ENCODE measurements around the gene SUPT3H. TPM values are rescaled to one million over a fixed set of nuclear protein-coding genes. Genes with fewer than 3 reads are reported as not detected.

Gene SUPT3H
- total and polyA plus RNA-seq, 2 of the 13 experiments (the other 11 are each of a cell fraction or from before 2014, with no cell fraction given), result 11.9 to 36.1 TPM

DNA sequence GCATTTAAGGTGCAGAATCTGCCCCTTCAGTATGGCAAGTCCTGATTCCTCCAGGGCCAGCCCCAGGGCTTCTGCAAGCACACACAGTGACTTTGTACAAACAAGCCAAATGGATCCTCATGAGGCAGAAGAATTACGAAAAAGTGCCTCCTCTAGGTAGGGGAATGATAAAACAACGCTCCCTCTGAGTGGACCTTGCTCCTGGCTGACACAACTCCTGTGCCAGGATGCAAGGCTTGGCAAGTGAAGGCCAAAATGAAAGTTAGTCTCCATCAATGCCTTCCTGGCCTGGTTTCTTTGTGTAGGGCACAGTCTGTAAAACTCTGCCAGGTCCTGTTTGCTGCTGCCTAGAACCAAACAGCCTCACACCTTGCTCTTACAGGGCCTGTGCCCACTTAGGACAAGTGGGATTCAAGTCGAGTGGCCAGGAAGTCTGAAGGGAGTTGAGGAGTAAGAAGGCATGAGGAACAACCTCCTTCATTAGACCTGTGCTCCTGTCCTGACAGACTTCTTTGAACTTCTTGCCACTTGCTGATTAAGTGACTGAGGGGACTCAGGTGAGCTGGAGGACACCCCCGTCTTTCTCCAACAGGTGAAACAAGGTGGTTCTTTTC, 573.1 kb downstream of the SUPT3H start (continued):
- TF ChIP-seq, protein P1, sequence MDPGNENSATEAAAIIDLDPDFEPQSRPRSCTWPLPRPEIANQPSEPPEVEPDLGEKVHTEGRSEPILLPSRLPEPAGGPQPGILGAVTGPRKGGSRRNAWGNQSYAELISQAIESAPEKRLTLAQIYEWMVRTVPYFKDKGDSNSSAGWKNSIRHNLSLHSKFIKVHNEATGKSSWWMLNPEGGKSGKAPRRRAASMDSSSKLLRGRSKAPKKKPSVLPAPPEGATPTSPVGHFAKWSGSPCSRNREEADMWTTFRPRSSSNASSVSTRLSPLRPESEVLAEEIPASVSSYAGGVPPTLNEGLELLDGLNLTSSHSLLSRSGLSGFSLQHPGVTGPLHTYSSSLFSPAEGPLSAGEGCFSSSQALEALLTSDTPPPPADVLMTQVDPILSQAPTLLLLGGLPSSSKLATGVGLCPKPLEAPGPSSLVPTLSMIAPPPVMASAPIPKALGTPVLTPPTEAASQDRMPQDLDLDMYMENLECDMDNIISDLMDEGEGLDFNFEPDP (CRISPR knock-in tag; conservative IDR thresholded peaks at IDR 0.05), result no peak
- TF ChIP-seq, protein P2, sequence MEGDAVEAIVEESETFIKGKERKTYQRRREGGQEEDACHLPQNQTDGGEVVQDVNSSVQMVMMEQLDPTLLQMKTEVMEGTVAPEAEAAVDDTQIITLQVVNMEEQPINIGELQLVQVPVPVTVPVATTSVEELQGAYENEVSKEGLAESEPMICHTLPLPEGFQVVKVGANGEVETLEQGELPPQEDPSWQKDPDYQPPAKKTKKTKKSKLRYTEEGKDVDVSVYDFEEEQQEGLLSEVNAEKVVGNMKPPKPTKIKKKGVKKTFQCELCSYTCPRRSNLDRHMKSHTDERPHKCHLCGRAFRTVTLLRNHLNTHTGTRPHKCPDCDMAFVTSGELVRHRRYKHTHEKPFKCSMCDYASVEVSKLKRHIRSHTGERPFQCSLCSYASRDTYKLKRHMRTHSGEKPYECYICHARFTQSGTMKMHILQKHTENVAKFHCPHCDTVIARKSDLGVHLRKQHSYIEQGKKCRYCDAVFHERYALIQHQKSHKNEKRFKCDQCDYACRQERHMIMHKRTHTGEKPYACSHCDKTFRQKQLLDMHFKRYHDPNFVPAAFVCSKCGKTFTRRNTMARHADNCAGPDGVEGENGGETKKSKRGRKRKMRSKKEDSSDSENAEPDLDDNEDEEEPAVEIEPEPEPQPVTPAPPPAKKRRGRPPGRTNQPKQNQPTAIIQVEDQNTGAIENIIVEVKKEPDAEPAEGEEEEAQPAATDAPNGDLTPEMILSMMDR (CRISPR knock-in tag; IDR thresholded peaks at IDR 0.05), result peak; percentile 31; the same call in 1 of the 2 replicates
- TF ChIP-seq RBM39 (IDR thresholded peaks at IDR 0.05; ENCODE audit: low read depth, low read length, poor library complexity, severe bottlenecking) (no peak), SIX1 (CRISPR knock-in tag; IDR thresholded peaks at IDR 0.05; ENCODE audit: borderline replicate concordance) (no peak), ZNF703 (CRISPR knock-in tag; IDR thresholded peaks at IDR 0.05; ENCODE audit: borderline replicate concordance) (no peak), IRF2 (CRISPR knock-in tag; IDR thresholded peaks at IDR 0.05) (no peak), ZBTB38 (CRISPR knock-in tag; IDR thresholded peaks at IDR 0.05) (no peak), JARID2 (CRISPR knock-in tag; IDR thresholded peaks at IDR 0.05; ENCODE audit: insufficient replicate concordance) (no peak), CEBPG (CRISPR knock-in tag; IDR thresholded peaks at IDR 0.05) (peak; percentile 19; the same call in 1 of the 2 replicates), ZNF883 (CRISPR knock-in tag; IDR thresholded peaks at IDR 0.05; ENCODE audit: not compliant biosample characterization) (no peak), ZNF749 (CRISPR knock-in tag; IDR thresholded peaks at IDR 0.05; ENCODE audit: borderline replicate concordance) (no peak), ARID2 (CRISPR knock-in tag; IDR thresholded peaks at IDR 0.05; ENCODE audit: borderline replicate concordance) (no peak), TSC22D2 (CRISPR knock-in tag; IDR thresholded peaks at IDR 0.05; ENCODE audit: borderline replicate concordance) (no peak), FOXJ3 (CRISPR knock-in tag; IDR thresholded peaks at IDR 0.05; ENCODE audit: borderline replicate concordance) (no peak), CCDC6 (CRISPR knock-in tag; IDR thresholded peaks at IDR 0.05) (0 out of 2 replicates have a peak, but pooled peaks have one; percentile 35), ZSCAN22 (CRISPR knock-in tag; IDR thresholded peaks at IDR 0.05) (no peak), CCAR2 (optimal IDR thresholded peaks at IDR 0.05; ENCODE audit: low read depth, low read length) (no peak), FOSL2 (CRISPR knock-in tag; IDR thresholded peaks at IDR 0.05) (no peak)
- TF ChIP-seq, protein P3, sequence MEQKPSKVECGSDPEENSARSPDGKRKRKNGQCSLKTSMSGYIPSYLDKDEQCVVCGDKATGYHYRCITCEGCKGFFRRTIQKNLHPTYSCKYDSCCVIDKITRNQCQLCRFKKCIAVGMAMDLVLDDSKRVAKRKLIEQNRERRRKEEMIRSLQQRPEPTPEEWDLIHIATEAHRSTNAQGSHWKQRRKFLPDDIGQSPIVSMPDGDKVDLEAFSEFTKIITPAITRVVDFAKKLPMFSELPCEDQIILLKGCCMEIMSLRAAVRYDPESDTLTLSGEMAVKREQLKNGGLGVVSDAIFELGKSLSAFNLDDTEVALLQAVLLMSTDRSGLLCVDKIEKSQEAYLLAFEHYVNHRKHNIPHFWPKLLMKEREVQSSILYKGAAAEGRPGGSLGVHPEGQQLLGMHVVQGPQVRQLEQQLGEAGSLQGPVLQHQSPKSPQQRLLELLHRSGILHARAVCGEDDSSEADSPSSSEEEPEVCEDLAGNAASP (CRISPR knock-in tag; IDR thresholded peaks at IDR 0.05; ENCODE audit: borderline replicate concordance), result no peak
- TF ChIP-seq, protein P4, sequence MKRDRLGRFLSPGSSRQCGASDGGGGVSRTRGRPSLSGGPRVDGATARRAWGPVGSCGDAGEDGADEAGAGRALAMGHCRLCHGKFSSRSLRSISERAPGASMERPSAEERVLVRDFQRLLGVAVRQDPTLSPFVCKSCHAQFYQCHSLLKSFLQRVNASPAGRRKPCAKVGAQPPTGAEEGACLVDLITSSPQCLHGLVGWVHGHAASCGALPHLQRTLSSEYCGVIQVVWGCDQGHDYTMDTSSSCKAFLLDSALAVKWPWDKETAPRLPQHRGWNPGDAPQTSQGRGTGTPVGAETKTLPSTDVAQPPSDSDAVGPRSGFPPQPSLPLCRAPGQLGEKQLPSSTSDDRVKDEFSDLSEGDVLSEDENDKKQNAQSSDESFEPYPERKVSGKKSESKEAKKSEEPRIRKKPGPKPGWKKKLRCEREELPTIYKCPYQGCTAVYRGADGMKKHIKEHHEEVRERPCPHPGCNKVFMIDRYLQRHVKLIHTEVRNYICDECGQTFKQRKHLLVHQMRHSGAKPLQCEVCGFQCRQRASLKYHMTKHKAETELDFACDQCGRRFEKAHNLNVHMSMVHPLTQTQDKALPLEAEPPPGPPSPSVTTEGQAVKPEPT (CRISPR knock-in tag; IDR thresholded peaks at IDR 0.05; ENCODE audit: low read depth), result no peak
- TF ChIP-seq, protein P5, sequence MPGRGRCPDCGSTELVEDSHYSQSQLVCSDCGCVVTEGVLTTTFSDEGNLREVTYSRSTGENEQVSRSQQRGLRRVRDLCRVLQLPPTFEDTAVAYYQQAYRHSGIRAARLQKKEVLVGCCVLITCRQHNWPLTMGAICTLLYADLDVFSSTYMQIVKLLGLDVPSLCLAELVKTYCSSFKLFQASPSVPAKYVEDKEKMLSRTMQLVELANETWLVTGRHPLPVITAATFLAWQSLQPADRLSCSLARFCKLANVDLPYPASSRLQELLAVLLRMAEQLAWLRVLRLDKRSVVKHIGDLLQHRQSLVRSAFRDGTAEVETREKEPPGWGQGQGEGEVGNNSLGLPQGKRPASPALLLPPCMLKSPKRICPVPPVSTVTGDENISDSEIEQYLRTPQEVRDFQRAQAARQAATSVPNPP (CRISPR knock-in tag; IDR thresholded peaks at IDR 0.05), result no peak

All from HepG2 (cell line).